Lower lobe of right lung (tissue), 2 donors: Measurements from ENCODE around the gene ADARB1. TPM values are rescaled to one million over a fixed set of nuclear protein-coding genes. Genes with fewer than 3 reads are reported as not detected.

Experiments used
- ATAC-seq, 2 donors: fragments of 200-7000 bp; cut with Tn5 transposase; one replicate each; pipeline ENCODE4 v1.9.1; 2020 to 2022; ENCODE audit warnings: mild to moderate bottlenecking in 2 of 2, moderate library complexity in 2 of 2
- DNase-seq: peaks from one replicate; pipeline ENCODE4 v3.0.0-alpha.2; 2020
- H3K27ac ChIP-seq: fragments of 200-600 bp; one replicate; pipeline ENCODE4 v1.8.0; 2022
- H3K27me3 ChIP-seq: fragments of 200-600 bp; one replicate; pipeline ENCODE4 v1.8.0; 2022; ENCODE audit warnings: low read depth
- H3K36me3 ChIP-seq: fragments of 200-600 bp; one replicate; pipeline ENCODE4 v1.8.0; 2022; ENCODE audit warnings: mild to moderate bottlenecking
- H3K4me1 ChIP-seq: fragments of 200-600 bp; one replicate; pipeline ENCODE4 v1.8.0; 2022
- H3K4me3 ChIP-seq: fragments of 200-600 bp; one replicate; pipeline ENCODE4 v1.8.0; 2022; ENCODE audit warnings: mild to moderate bottlenecking
- H3K9me3 ChIP-seq: fragments of 200-600 bp; one replicate; pipeline ENCODE4 v1.8.0; 2022
- CTCF ChIP-seq: fragments of 200-600 bp; IDR thresholded peaks from one replicate; pipeline ENCODE4 v1.8.0; 2022; ENCODE audit warnings: antibody characterized with exemption, mild to moderate bottlenecking
- intact Hi-C: fragments of 100-400 bp; cut with DNase I; formaldehyde crosslinking; loops from one replicate; pipeline ENCODE4 v1.11.0; 2022
- total RNA-seq: library from RNA; stranded (reverse); fragmentation: NEBNext Ultra II Directional; extraction: Animal tissue kit (Norgen Biotek cat#: 25700); gene quantifications from one replicate; pipeline ENCODE4 v1.2.1, GENCODE V29; 2021
- donor health status: DM: no; HTN: yes; CAD: no; lungs with severe emphysema.

Gene ADARB1
- total RNA-seq, 1 donor from 2014 or later: 48.2 TPM

- TF ChIP-seq CTCF: no peak
- Histone ChIP-seq H3K9me3 (no peaks in the 10 kb centered on the region), H3K36me3 (peaks cover 3% of the 10 kb centered on the region), H3K27ac (no peak overlapping the region), H3K4me3 (no peak overlapping the region), H3K4me1 (peaks cover 10% of the 10 kb centered on the region), H3K27me3 (peaks cover 42% of the 10 kb centered on the region)
- intact Hi-C loops: no loop called here
- no peak for DNase-seq
- ATAC-seq: peak; percentile 8 to 24
These were observed 182.7 kb downstream of the ADARB1 start for GRCh38 chr21:45256912-45257672.

DNA sequence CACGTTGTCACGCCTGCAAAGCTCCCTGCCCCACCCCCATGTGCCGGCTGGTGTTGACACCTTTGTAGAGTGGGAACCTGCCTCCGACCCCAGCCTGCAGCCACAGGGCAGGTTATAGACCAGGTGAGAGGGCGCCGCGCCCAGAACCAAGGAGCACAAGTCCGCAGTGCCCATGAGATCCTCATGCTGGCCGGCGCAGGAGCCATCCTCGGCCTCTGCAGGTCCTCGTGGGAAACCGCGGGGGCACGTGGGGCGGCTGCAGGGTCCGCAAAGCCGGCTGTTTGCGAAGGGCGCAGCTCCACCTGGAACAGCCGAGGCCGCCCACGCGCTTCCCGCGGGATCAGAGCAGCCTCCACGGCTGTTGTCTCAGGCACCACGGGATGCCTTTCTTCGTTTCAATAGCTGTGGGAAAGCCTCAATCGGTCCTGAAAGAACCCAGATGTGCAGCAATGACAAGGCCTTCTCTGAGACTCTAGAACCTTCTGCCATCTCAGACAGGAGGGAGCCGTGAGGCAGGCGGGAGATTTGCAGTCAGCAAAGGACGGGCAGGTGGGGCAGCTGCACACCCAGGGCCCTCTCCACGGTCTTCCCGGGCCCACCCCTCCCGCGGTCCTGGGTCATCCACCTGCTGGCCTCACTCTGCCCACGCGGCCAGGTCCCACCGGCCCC is 183.4 kb downstream of the ADARB1 start:
- DNase-seq: no peak
- Histone ChIP-seq H3K4me3 (no peak overlapping the region), H3K27me3 (peaks cover 38% of the 10 kb centered on the region), H3K36me3 (peaks cover 4% of the 10 kb centered on the region), H3K9me3 (no peaks in the 10 kb centered on the region), H3K27ac (no peak overlapping the region), H3K4me1 (peaks cover 10% of the 10 kb centered on the region)
- intact Hi-C loops: no loop called here
- ATAC-seq: no peak
- no peak for TF ChIP-seq CTCF

DNA sequence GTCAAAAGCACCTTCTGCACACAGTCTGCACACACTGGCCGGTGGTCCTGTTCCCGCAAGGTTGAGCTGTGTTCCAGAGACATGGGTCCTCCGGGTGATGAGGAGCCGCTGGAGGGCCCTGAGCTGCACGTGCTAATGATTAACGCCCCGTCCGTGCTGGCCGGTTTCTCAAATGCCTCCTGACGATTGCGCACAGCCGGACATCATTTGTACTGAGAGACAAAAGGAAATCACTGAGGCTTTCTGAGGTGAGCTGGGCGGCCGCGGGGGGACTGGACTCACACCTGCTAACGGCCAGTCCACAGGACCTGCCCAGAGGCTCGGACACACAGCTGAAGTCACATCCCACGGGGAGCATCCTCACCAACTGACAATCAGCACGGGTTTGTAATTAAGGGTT is 184.1 kb downstream of the ADARB1 start:
- intact Hi-C loops: no loop called here
- peaks cover 10% of the 10 kb centered on the region for H3K4me1 ChIP-seq
- ATAC-seq: no peak
- H3K27ac ChIP-seq: no peak overlapping the region
- peak; percentile 39 for DNase-seq
- H3K9me3 ChIP-seq: no peaks in the 10 kb centered on the region
- peaks cover 31% of the 10 kb centered on the region for H3K27me3 ChIP-seq
- H3K36me3 ChIP-seq: peaks cover 8% of the 10 kb centered on the region
- TF ChIP-seq CTCF: no peak
- no peak overlapping the region for H3K4me3 ChIP-seq

DNA sequence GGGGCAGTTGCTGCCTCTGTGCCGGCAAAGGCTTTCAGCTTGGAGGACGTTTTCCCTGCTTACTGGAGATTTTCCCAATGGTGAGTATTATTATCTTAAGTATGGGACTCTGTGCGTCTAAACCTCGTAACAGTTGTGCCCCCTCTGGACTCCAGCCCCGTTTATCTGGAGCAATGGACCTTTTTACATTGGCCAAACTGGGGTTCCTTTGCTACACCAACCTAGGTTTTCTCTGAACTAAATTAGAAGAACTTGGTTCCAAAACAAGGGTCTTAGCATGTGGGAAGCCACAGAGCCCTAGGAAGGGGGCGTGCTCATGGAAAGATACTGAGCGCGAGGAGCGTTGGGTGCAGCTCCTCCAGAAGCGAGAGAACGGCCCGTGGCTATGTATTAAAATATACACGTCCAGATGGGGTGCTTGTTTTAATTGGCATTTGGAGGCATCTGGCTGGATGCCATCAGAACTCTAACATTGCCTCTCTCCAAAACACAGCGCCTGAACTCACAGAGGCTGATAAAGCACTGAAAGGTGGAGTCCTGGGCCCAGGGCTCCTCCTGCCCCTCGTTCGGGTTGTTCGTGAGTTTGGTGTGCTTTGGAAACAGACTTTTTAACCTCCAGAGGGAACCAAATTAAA is 184.9 kb downstream of the ADARB1 start:
- Histone ChIP-seq H3K4me3 (no peak overlapping the region), H3K36me3 (peaks cover 17% of the 10 kb centered on the region), H3K27me3 (peaks cover 26% of the 10 kb centered on the region), H3K9me3 (no peaks in the 10 kb centered on the region), H3K27ac (no peak overlapping the region), H3K4me1 (peaks cover 10% of the 10 kb centered on the region)
- intact Hi-C loops: no loop called here
- ATAC-seq (no peak), DNase-seq (no peak)
- no peak for TF ChIP-seq CTCF

DNA sequence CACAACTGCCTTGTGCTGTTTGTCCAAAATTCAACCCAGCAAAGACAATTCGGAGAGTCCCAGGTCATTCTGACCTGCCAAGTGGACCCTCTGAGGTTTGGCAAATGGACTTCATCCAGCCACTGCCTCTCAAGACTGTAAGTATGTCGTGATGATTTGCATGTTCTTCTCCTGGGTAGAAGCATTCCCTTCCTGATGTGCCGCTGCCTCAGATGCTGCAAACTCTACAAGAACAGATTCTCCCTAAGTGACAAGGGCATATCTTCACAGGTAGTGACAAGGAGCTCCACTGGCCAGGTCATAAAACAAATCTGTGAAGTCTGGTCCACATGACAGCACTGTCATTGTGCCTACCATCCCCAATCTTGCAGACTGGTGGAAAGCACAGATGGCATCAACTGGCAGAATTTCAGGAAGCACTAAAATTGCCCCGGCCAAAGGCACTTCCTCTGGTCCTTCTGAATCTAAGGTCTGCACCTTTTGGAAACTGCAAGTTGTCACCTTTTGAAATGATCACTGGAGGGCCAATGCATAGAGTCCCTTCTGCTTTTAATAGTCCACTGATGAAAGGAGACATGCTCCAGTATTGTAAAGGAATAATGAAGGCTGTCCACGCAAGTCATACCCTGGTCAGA is 185.9 kb downstream of the ADARB1 start:
- intact Hi-C loops: no loop called here
- ATAC-seq (no peak), DNase-seq (no peak)
- Histone ChIP-seq H3K36me3 (peaks cover 27% of the 10 kb centered on the region), H3K27ac (no peak overlapping the region), H3K9me3 (no peaks in the 10 kb centered on the region), H3K4me1 (peaks cover 10% of the 10 kb centered on the region), H3K4me3 (no peak overlapping the region), H3K27me3 (peaks cover 21% of the 10 kb centered on the region)
- TF ChIP-seq CTCF: no peak
